Suprapubic skin (tissue), 3 donors: ENCODE results near the gene GALNT7.

ENCODE experiments used
- CTCF ChIP-seq, 2 donors: fragments of 200-600 bp in 1 of 2; fragments of 450-650 bp in 1 of 2; sonication (generic) in 1 of 2; IDR thresholded peaks; one replicate each; pipeline ENCODE4 v1.5.1; 2016 to 2019; ENCODE audit warnings: antibody characterized with exemption in 2 of 2, mild to moderate bottlenecking in 1 of 2, moderate library complexity in 1 of 2
- POLR2A ChIP-seq, 2 donors: fragments of 450-650 bp; IDR thresholded peaks; one replicate each; pipeline ENCODE4 v1.6.1; 2017; ENCODE audit warnings: antibody characterized with exemption in 2 of 2, mild to moderate bottlenecking in 2 of 2, moderate library complexity in 2 of 2

GRCh38 chr4:173370130-173370476 lies 201.5 kb downstream of the GALNT7 start:
- TF ChIP-seq POLR2A (IDR thresholded peaks at IDR 0.05) = no peak
- no peak for TF ChIP-seq CTCF (IDR thresholded peaks at IDR 0.05)
